ENCODE measurements around the gene ARHGAP4. TPM values are rescaled to one million over a fixed set of nuclear protein-coding genes. Genes with fewer than 3 reads are reported as not detected.

Gene ARHGAP4
- total RNA-seq, 2 experiments from 2014 or later, result 456 to 463 TPM

GRCh38 chrX:153930011-153930910 lies 4.2 kb upstream of the ARHGAP4 start:
- Mint-ChIP-seq H3K9me3 (no peaks in the 10 kb centered on the region), H3K4me3 (no peak overlapping the region), H3K27ac (peak overlapping the region; percentile 76), H3K36me3 (ENCODE audit: low read depth) (peaks cover 43% of the 10 kb centered on the region), H3K27me3 (no peaks in the 10 kb centered on the region), H3K4me1 (ENCODE audit: low read depth) (peaks cover 32% of the 10 kb centered on the region)
- TF ChIP-seq CTCF (IDR thresholded peaks at IDR 0.05), result no peak
- peaks cover 16% of the 10 kb centered on the region for H3K36me3 ChIP-seq (ENCODE audit: insufficient read depth, low read length)
- H3K4me3 ChIP-seq (ENCODE audit: low read length), result no peak overlapping the region
- POLR2A ChIA-PET, result interaction anchor here (1.2 to 6.3 kb wide), 2 partner anchors 17 to 39 kb away, joined by 5 to 163 read pairs; partner anchors contain the start of gene HCFC1
- H3K27ac ChIP-seq (ENCODE audit: low read depth in 1 of 2, low read length in 2 of 2), result peak overlapping the region in 1 of 2 donors; percentile 10
- DNase-seq, result no peak
- intact Hi-C loops (cut with DNase I, micrococcal nuclease), result no loop called here
- no peaks in the 10 kb centered on the region for H3K9me3 ChIP-seq (ENCODE audit: control insufficient read depth in 1 of 2, insufficient read depth in 1 of 2, low read length in 2 of 2)
- H3K4me1 ChIP-seq (ENCODE audit: insufficient read depth, low read length), result peaks cover 50% of the 10 kb centered on the region
- no peak for ATAC-seq (ENCODE audit: poor library complexity)
- no peaks in the 10 kb centered on the region for H3K27me3 ChIP-seq (ENCODE audit: control insufficient read depth in 1 of 2, insufficient read depth in 2 of 2, low read length in 2 of 2)
- CTCF ChIA-PET, result interaction anchor here (8.3 kb wide), 1 partner anchor 18 kb away, joined by 101 read pairs; no protein-coding TSS in a partner anchor

DNA sequence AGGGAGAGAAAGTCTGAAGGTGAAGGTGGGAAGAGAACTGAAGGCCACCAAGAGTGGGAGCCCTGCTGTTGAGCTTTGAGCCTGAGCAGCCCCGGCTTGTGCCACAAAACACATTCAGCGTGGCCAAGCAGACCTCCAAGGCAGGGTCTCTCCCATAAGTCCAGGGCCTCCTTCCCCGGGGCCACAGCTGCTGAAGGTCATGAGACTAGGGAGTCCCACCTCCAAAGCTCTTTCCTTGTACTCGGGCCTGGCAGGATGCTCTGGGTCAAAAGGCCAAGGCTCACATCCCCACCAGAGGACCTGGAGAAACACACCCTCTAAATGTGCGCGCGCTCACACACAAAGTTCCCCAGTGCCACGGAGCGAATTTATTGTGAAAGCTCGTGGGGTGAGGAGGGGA lies 3.5 kb upstream of the ARHGAP4 start:
- intact Hi-C loops (cut with DNase I, micrococcal nuclease), result no loop called here
- DNase-seq, result no peak
- CTCF ChIA-PET, result interaction anchor here (8.3 kb wide), 1 partner anchor 18 kb away, joined by 101 read pairs; no protein-coding TSS in a partner anchor
- Mint-ChIP-seq H3K27me3 (no peaks in the 10 kb centered on the region), H3K36me3 (ENCODE audit: low read depth) (peaks cover 47% of the 10 kb centered on the region), H3K4me1 (ENCODE audit: low read depth) (peaks cover 36% of the 10 kb centered on the region), H3K27ac (peak overlapping the region; percentile 99), H3K4me3 (peak overlapping the region; percentile 38), H3K9me3 (no peaks in the 10 kb centered on the region)
- Histone ChIP-seq H3K9me3 (ENCODE audit: control insufficient read depth in 1 of 2, insufficient read depth in 1 of 2, low read length in 2 of 2) (no peaks in the 10 kb centered on the region), H3K27me3 (ENCODE audit: control insufficient read depth in 1 of 2, insufficient read depth in 2 of 2, low read length in 2 of 2) (no peaks in the 10 kb centered on the region), H3K4me3 (ENCODE audit: low read length) (peak overlapping the region; percentile 39), H3K27ac (ENCODE audit: low read depth in 1 of 2, low read length in 2 of 2) (peak overlapping the region in 1 of 2 donors; percentile 10), H3K4me1 (ENCODE audit: insufficient read depth, low read length) (peaks cover 49% of the 10 kb centered on the region), H3K36me3 (ENCODE audit: insufficient read depth, low read length) (peaks cover 16% of the 10 kb centered on the region)
- POLR2A ChIA-PET, result interaction anchor here (6.3 kb wide), 1 partner anchor 40 kb away, joined by 163 read pairs; the partner anchor contains the start of gene HCFC1
- no peak for TF ChIP-seq CTCF (IDR thresholded peaks at IDR 0.05)
- no peak for ATAC-seq (ENCODE audit: poor library complexity)

DNA sequence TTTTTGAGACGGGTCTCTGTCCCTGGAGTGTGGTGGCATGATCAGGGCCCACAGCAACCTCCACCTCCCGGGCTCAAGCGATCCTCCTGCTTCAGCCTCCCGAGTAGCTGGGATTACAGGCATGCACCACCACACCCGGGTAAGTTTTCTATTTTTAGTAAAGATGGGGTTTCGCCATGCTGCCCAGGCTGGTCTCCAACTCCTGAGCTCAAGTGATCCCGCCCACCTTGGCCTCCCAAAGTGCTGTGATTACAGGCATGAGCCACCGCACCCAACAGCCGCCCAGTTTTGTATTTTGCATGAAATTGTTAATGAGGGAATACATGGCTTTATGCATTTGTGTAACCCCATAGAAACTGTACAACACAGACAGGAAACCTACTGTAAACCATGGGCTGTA lies 2.8 kb upstream of the ARHGAP4 start:
- Mint-ChIP-seq H3K36me3 (ENCODE audit: low read depth) (peaks cover 53% of the 10 kb centered on the region), H3K27me3 (no peaks in the 10 kb centered on the region), H3K27ac (peak overlapping the region; percentile 99), H3K4me1 (ENCODE audit: low read depth) (peaks cover 38% of the 10 kb centered on the region), H3K4me3 (peak overlapping the region; percentile 58), H3K9me3 (no peaks in the 10 kb centered on the region)
- peaks cover 16% of the 10 kb centered on the region for H3K36me3 ChIP-seq (ENCODE audit: insufficient read depth, low read length)
- H3K9me3 ChIP-seq (ENCODE audit: control insufficient read depth in 1 of 2, insufficient read depth in 1 of 2, low read length in 2 of 2), result no peaks in the 10 kb centered on the region
- peaks cover 44% of the 10 kb centered on the region for H3K4me1 ChIP-seq (ENCODE audit: insufficient read depth, low read length)
- peak overlapping the region; percentile 39 for H3K4me3 ChIP-seq (ENCODE audit: low read length)
- H3K27me3 ChIP-seq (ENCODE audit: control insufficient read depth in 1 of 2, insufficient read depth in 2 of 2, low read length in 2 of 2), result no peaks in the 10 kb centered on the region
- no peak for ATAC-seq (ENCODE audit: poor library complexity)
- intact Hi-C loops (cut with DNase I, micrococcal nuclease), result no loop called here
- TF ChIP-seq CTCF (IDR thresholded peaks at IDR 0.05), result no peak
- ChIA-PET POLR2A (interaction anchor here (0.8 to 7.2 kb wide), 8 partner anchors 9 to 500 kb away, joined by 3 to 196 read pairs (median 16); partner anchors contain the start of genes AVPR2, HCFC1, IDH3G and RENBP), CTCF (interaction anchor here (8.3 kb wide), 1 partner anchor 19 kb away, joined by 101 read pairs; no protein-coding TSS in a partner anchor)
- DNase-seq, result no peak
- no peak overlapping the region for H3K27ac ChIP-seq (ENCODE audit: low read depth in 1 of 2, low read length in 2 of 2)

Measured in CD4-positive, alpha-beta T cell (primary cell).